IMR-90 (cell line): ENCODE results near the gene TGM5. TPM values are rescaled to one million over a fixed set of nuclear protein-coding genes. Genes with fewer than 3 reads are reported as not detected.

Source experiments
- ATAC-seq: fragments of 200-7000 bp; cut with Tn5 transposase; 2 replicates; pipeline ENCODE4 v1.9.1; 2020; ENCODE audit warnings: low read depth, mild to moderate bottlenecking, moderate library complexity
- BruUV-seq: library from RNA; stranded (reverse); fragments of 400-500 nt; replicated peaks from 2 replicates; lab custom pipeline; 2021; lab: Mats Ljungman, UMichigan
- CTCF ChIA-PET: fragments of 300-600 bp; formaldehyde crosslinking; extraction: SDS; loops from one replicate; lab custom pipeline; 2021; ENCODE audit warnings: antibody characterized with exemption; lab: Yijun Ruan, JAX
- POLR2A ChIA-PET: fragments of 300-600 bp; sonication (Branson Sonifier 250); formaldehyde crosslinking; loops from one replicate; lab custom pipeline; 2022; ENCODE audit warnings: antibody characterized with exemption; ENCODE audit not compliant: unreplicated experiment; lab: Charles Lee
- DNase-seq: peaks from one replicate; pipeline ENCODE4 v3.0.0; 2013
- H2AFZ ChIP-seq: replicated peaks from 2 replicates; pipeline ENCODE3; 2013; ENCODE audit warnings: low read length, mild to moderate bottlenecking; ENCODE audit not compliant: poor library complexity
- H2AK5ac ChIP-seq: 2 replicates; pipeline ENCODE4 v1.6.1; 2013; ENCODE audit warnings: low read depth, low read length, inconsistent platforms
- H2AK9ac ChIP-seq: replicated peaks from 2 replicates; pipeline ENCODE3; 2013; ENCODE audit warnings: mild to moderate bottlenecking, low read depth, low read length, moderate library complexity; ENCODE audit not compliant: poor library complexity
- H2BK120ac ChIP-seq: 2 replicates; pipeline ENCODE4 v1.6.1; 2013; ENCODE audit warnings: low read depth, low read length, inconsistent platforms
- H2BK15ac ChIP-seq: 3 replicates; pipeline ENCODE4 v1.6.1; 2013; ENCODE audit warnings: low read depth, low read length, inconsistent platforms
- H2BK20ac ChIP-seq: 2 replicates; pipeline ENCODE4 v1.6.1; 2013; ENCODE audit warnings: low read depth, mild to moderate bottlenecking, inconsistent platforms, low read length, moderate library complexity
- H2BK5ac ChIP-seq: 2 replicates; pipeline ENCODE4 v1.6.1; 2013; ENCODE audit warnings: mild to moderate bottlenecking, low read depth, low read length, inconsistent platforms; ENCODE audit not compliant: poor library complexity, severe bottlenecking
- H3K14ac ChIP-seq: replicated peaks from 2 replicates; pipeline ENCODE4 v1.6.1; 2013; ENCODE audit warnings: low read depth, low read length, inconsistent platforms
- H3K18ac ChIP-seq: 2 replicates; pipeline ENCODE4 v1.6.1; 2013; ENCODE audit warnings: low read depth, low read length, control low read depth
- H3K23ac ChIP-seq: 2 replicates; pipeline ENCODE4 v1.6.1; 2013; ENCODE audit warnings: low read depth, low read length, inconsistent platforms
- H3K27ac ChIP-seq: 2 replicates; pipeline ENCODE4 v1.5.1; 2013; ENCODE audit warnings: mild to moderate bottlenecking, control low read depth, low read length; ENCODE audit not compliant: insufficient read depth
- H3K27me3 ChIP-seq: 2 replicates; pipeline ENCODE4 v1.6.1; 2013; ENCODE audit warnings: low read length; ENCODE audit not compliant: control insufficient read depth, insufficient read depth
- H3K36me3 ChIP-seq: 2 replicates; pipeline ENCODE4 v1.6.1; 2013; ENCODE audit warnings: low read length, mixed read lengths; ENCODE audit not compliant: control insufficient read depth, insufficient read depth
- H3K4ac ChIP-seq: 2 replicates; pipeline ENCODE4 v1.6.1; 2013; ENCODE audit warnings: low read depth, low read length, inconsistent platforms
- H3K4me1 ChIP-seq: 2 replicates; pipeline ENCODE4 v1.6.1; 2013; ENCODE audit warnings: low read length, mixed read lengths; ENCODE audit not compliant: control insufficient read depth, insufficient read depth
- H3K4me2 ChIP-seq: 2 replicates; pipeline ENCODE4 v1.6.1; 2013; ENCODE audit warnings: low read depth, mild to moderate bottlenecking, control low read depth, low read length, moderate library complexity
- H3K4me3 ChIP-seq: 2 replicates; pipeline ENCODE4 v1.5.1; 2013; ENCODE audit warnings: low read depth, mild to moderate bottlenecking, control low read depth, low read length, moderate library complexity; ENCODE audit not compliant: insufficient read depth
- H3K56ac ChIP-seq: 2 replicates; pipeline ENCODE4 v1.6.1; 2013; ENCODE audit warnings: low read length, inconsistent platforms; ENCODE audit not compliant: insufficient read depth; ENCODE audit errors: extremely low read depth
- H3K79me1 ChIP-seq, 2 experiments: 2 replicates each; pipeline ENCODE4 v1.6.1; 2013; ENCODE audit warnings: low read length in 2 of 2, inconsistent platforms in 1 of 2, low read depth in 1 of 2
- H3K9ac ChIP-seq: 2 replicates; pipeline ENCODE4 v1.6.1; 2013; ENCODE audit warnings: low read depth, low read length, control low read depth
- H3K9me1 ChIP-seq: 2 replicates; pipeline ENCODE4 v1.6.1; 2013; ENCODE audit warnings: low read length, inconsistent platforms; ENCODE audit not compliant: insufficient read depth
- H3K9me3 ChIP-seq: 2 replicates; pipeline ENCODE4 v1.6.1; 2013; ENCODE audit warnings: low read length; ENCODE audit not compliant: control insufficient read depth, insufficient read depth
- H4K20me1 ChIP-seq: 2 replicates; pipeline ENCODE4 v1.6.1; 2013; ENCODE audit warnings: low read length, inconsistent platforms; ENCODE audit not compliant: insufficient read depth
- H4K5ac ChIP-seq: 2 replicates; pipeline ENCODE4 v1.6.1; 2013; ENCODE audit warnings: mild to moderate bottlenecking, low read depth, low read length, control low read depth
- H4K8ac ChIP-seq, 2 experiments: 2 replicates each; pipeline ENCODE4 v1.6.1; 2013; ENCODE audit warnings: low read depth in 2 of 2, low read length in 2 of 2, control low read depth in 1 of 2, inconsistent platforms in 1 of 2
- H4K91ac ChIP-seq: 2 replicates; pipeline ENCODE4 v1.6.1; 2013; ENCODE audit warnings: low read depth, low read length, inconsistent platforms; ENCODE audit not compliant: insufficient read depth
- BHLHE40 ChIP-seq: fragments of 150-350 bp; IDR thresholded peaks from 2 replicates; pipeline ENCODE4 v1.6.1; 2016; ENCODE audit warnings: mild to moderate bottlenecking, low read depth, low read length
- CEBPB ChIP-seq: IDR thresholded peaks from 2 replicates; pipeline ENCODE4 v1.6.1; 2012; ENCODE audit warnings: low read depth, low read length, improper control_type of control experiment
- CHD1 ChIP-seq: IDR thresholded peaks from 2 replicates; pipeline ENCODE4 v1.6.1; 2012; ENCODE audit warnings: low read depth, low read length, improper control_type of control experiment
- ELK1 ChIP-seq: fragments of 150-350 bp; IDR thresholded peaks from 2 replicates; pipeline ENCODE4 v1.6.1; 2016; ENCODE audit warnings: low read depth, mild to moderate bottlenecking, low read length, moderate library complexity, borderline replicate concordance
- MAZ ChIP-seq: IDR thresholded peaks from 2 replicates; pipeline ENCODE4 v1.6.1; 2012; ENCODE audit warnings: low read depth, mild to moderate bottlenecking, low read length, improper control_type of control experiment, moderate library complexity, borderline replicate concordance
- NFE2L2 ChIP-seq: fragments of 150-350 bp; IDR thresholded peaks from 2 replicates; pipeline ENCODE4 v1.6.1; 2016; ENCODE audit warnings: low read depth, mild to moderate bottlenecking, low read length
- POLR2A ChIP-seq: IDR thresholded peaks from 2 replicates; pipeline ENCODE4 v1.6.1; 2012; ENCODE audit warnings: mild to moderate bottlenecking, low read depth, low read length
- RAD21 ChIP-seq: IDR thresholded peaks from 2 replicates; pipeline ENCODE4 v1.6.1; 2012; ENCODE audit warnings: low read length, improper control_type of control experiment
- RCOR1 ChIP-seq: IDR thresholded peaks from 2 replicates; pipeline ENCODE4 v1.6.1; 2012; ENCODE audit warnings: mild to moderate bottlenecking, low read length, improper control_type of control experiment; ENCODE audit not compliant: insufficient replicate concordance
- RFX5 ChIP-seq: IDR thresholded peaks from 2 replicates; pipeline ENCODE4 v1.8.0; 2012; ENCODE audit warnings: low read depth, mild to moderate bottlenecking, low read length, moderate library complexity
- USF2 ChIP-seq: fragments of 150-350 bp; IDR thresholded peaks from 2 replicates; pipeline ENCODE4 v1.6.1; 2017; ENCODE audit warnings: mild to moderate bottlenecking, antibody characterized with exemption, low read length, low read depth
- WGBS, 2 experiments: methylation state at CpG; one replicate each; pipeline versions ENCODE4 v1.1.5 to v1.1.7; 2013; ENCODE audit warnings: missing lambda C conversion rate in 2 of 2; ENCODE audit not compliant: insufficient read length in 1 of 2; ENCODE audit errors: extremely low coverage in 2 of 2; 5-methylcytosine and 5-hydroxymethylcytosine counted together
- dilution Hi-C: fragments of 300-500 bp; cut with HindIII; formaldehyde crosslinking; loops from one replicate; pipeline ENCODE4 v1.14.3; 2018; ENCODE audit warnings: low sequenced_read_pairs; ENCODE audit not compliant: unreplicated experiment
- in situ Hi-C: fragments of 300-500 bp; cut with MboI; formaldehyde crosslinking; loops from 3 replicates; pipeline ENCODE4 v1.14.3; 2019; ENCODE audit warnings: low sequenced_read_pairs, inconsistent platforms, mixed read lengths
- intact Hi-C: fragments of 100-400 bp; cut with micrococcal nuclease; formaldehyde crosslinking; loops from 2 replicates; pipeline ENCODE4 v1.10.0; 2022
- polyA plus RNA-seq, 3 experiments: library from polyadenylated mRNA; depleted of rRNA; stranded (reverse); fragments of >200 nt; gene quantifications; 2 replicates each; pipeline ENCODE4 v1.2.3, GENCODE V29; 2012; ENCODE audit warnings: low replicate concordance in 1 of 3
- total RNA-seq: library from RNA; depleted of rRNA; stranded (reverse); fragments of >200 nt; gene quantifications from 2 replicates; pipeline ENCODE4 v1.2.3, GENCODE V29; 2012
- TF ChIP-seq, protein P1 (sequence below): conservative IDR thresholded peaks from 2 replicates; pipeline ENCODE4 v1.5.1; 2012; ENCODE audit warnings: mild to moderate bottlenecking, low read depth, low read length, improper control_type of control experiment

Gene TGM5
- total and polyA plus RNA-seq, 2 of the 4 experiments (the other 2 are of a cell fraction) = not detected

DNA sequence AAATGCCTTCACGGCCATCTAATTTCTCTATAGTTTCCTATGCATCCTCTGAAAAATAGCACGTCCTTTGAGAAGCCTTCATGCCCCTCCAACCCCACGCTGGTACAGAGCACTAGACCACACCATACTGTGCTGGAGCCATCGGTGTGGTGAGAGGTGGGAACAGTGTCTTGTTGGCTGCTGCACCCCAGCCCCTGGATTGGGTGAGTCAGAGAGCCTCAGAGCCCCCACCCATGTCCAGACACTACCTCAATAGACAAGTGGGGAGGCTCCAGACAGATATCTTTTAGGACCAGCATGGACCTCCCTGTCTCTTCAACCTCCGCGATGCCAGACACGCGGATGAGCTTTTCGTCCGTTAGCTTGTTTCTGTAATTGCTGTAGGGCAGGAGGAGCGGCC is 12.1 kb upstream of the TGM5 start:
- H4K5ac ChIP-seq = no peak overlapping the region
- no peak overlapping the region for H3K4ac ChIP-seq
- H2AFZ ChIP-seq = no peak overlapping the region
- no peak overlapping the region for H2BK120ac ChIP-seq
- H4K91ac ChIP-seq = no peak overlapping the region
- no peak overlapping the region for H2AK5ac ChIP-seq
- no peak overlapping the region for H2BK15ac ChIP-seq
- POLR2A ChIA-PET = no interaction called here
- H3K79me1 ChIP-seq = no peaks in the 10 kb centered on the region
- H4K8ac ChIP-seq = no peak overlapping the region
- BruUV-seq = no TSS peak
- no peak overlapping the region for H3K4me2 ChIP-seq
- DNase-seq (no peak), ATAC-seq (no peak)
- H3K4me3 ChIP-seq = no peak overlapping the region
- H3K36me3 ChIP-seq = no peaks in the 10 kb centered on the region
- in situ Hi-C loops (no loop called here), intact Hi-C loops (no loop called here), dilution Hi-C loops (no loop called here)
- WGBS, 2 experiments = 84% methylated on average over 5 of the region's 11 CpGs; no CpG with 5 or more reads in 1 of the 2 experiments
- H4K20me1 ChIP-seq = no peaks in the 10 kb centered on the region
- H2BK20ac ChIP-seq = no peak overlapping the region
- no peak overlapping the region for H3K9ac ChIP-seq
- no peak overlapping the region for H3K14ac ChIP-seq
- CTCF ChIA-PET = interaction anchor here (0.5 kb wide), 1 partner anchor 86 kb away, joined by 5 read pairs; no protein-coding TSS in a partner anchor
- H3K23ac ChIP-seq = no peak overlapping the region
- no peak overlapping the region for H3K56ac ChIP-seq
- H3K4me1 ChIP-seq = no peaks in the 10 kb centered on the region
- no peaks in the 10 kb centered on the region for H3K9me1 ChIP-seq
- H3K27ac ChIP-seq = no peak overlapping the region
- peaks cover 67% of the 10 kb centered on the region for H3K27me3 ChIP-seq
- H3K18ac ChIP-seq = no peak overlapping the region
- TF ChIP-seq RAD21 (no peak), CHD1 (no peak), USF2 (no peak), POLR2A (no peak), RCOR1 (no peak), CEBPB (no peak), NFE2L2 (no peak), MAZ (no peak), ELK1 (no peak), BHLHE40 (no peak), RFX5 (no peak)
- TF ChIP-seq, protein P1, sequence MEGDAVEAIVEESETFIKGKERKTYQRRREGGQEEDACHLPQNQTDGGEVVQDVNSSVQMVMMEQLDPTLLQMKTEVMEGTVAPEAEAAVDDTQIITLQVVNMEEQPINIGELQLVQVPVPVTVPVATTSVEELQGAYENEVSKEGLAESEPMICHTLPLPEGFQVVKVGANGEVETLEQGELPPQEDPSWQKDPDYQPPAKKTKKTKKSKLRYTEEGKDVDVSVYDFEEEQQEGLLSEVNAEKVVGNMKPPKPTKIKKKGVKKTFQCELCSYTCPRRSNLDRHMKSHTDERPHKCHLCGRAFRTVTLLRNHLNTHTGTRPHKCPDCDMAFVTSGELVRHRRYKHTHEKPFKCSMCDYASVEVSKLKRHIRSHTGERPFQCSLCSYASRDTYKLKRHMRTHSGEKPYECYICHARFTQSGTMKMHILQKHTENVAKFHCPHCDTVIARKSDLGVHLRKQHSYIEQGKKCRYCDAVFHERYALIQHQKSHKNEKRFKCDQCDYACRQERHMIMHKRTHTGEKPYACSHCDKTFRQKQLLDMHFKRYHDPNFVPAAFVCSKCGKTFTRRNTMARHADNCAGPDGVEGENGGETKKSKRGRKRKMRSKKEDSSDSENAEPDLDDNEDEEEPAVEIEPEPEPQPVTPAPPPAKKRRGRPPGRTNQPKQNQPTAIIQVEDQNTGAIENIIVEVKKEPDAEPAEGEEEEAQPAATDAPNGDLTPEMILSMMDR = no peak
- no peak overlapping the region for H2AK9ac ChIP-seq
- H2BK5ac ChIP-seq = no peak overlapping the region
- H3K9me3 ChIP-seq = no peaks in the 10 kb centered on the region
